Measurements from ENCODE around the gene VAV1.
"Not testable (repeated sequence)": the region's sequence is repeated elsewhere in the genome, so short reads cannot be mapped to it uniquely, and the experiment has no call there.

The VAV1 gene

GRCh38 chr19:6852001-6852400, 79.5 kb downstream of the VAV1 start:
- no peak for DNase-seq (ENCODE audit: low read depth)

DNA sequence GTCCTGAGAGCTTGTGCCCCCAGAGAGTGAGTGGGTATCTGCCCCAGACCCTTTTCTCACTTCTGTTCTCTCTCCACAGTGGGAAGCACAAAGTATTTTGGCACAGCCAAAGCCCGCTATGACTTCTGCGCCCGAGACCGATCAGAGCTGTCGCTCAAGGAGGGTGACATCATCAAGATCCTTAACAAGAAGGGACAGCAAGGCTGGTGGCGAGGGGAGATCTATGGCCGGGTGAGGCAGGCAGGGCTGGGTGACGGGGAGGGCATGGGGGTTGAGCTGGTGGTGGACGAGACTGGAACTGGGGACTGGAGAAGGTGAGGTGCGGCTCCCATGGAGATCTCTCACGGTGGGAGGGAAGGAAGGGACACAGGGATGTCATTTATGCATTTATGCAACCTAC, 81.4 kb downstream of the VAV1 start:
- DNase-seq (ENCODE audit: low read depth), result no peak

DNA sequence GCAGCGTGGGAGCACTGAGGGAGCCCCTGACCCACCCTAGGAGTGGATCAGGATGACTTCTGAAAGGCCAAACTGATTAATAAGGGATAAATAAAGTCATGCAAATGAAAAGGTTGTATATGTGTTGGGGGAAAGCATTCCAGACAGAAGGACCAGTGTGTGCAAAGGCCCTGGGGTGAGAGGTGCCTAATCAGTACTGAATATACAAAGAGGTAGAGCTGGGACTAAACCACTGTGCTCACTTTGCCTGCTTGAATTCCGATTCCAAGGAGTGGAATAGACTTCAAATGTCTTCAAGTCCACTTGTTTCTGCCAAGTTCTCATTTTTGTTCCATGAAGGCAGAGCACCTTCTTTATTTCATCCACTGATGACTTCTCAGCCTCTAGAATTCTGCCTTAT, 82.2 kb downstream of the VAV1 start:
- DNase-seq (ENCODE audit: low read depth), result no peak

GRCh38 chr19:6856749-6857372, 84.4 kb downstream of the VAV1 start:
- DNase-seq (ENCODE audit: low read depth), result no peak

DNA sequence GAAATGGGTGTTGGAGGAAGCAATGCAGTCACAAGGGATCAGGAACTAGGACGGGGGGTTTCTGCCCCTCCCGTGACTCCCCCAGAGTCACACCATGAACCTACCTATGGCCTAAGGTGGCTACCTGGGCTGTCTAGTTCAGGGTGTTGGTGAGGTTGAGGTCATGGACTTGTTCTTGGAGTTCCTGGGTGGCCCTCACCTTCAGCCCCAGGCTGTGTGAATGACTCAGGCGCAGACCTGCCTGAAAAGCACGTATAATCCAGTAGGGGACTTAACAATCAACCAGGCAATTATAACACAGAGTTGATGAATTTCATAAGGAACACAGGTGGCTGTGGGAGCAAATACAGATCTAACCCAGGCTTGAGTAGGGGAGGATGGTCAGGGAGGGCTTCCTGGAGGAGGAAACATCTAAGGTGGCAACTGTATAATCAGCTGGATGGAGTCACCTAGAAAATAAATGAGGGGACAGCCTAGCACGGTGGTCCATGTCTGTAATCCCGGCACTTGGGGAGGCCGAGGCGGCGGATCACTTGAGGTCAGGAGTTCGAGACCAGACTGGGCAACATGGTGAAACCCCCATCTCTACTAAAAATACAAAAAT, 89.3 kb downstream of the VAV1 start:
- DNase-seq (ENCODE audit: low read depth), result no peak

- DNase-seq (ENCODE audit: low read depth), result peak; percentile 83
These were observed 90.2 kb downstream of the VAV1 start for GRCh38 chr19:6862673-6863078.

DNA sequence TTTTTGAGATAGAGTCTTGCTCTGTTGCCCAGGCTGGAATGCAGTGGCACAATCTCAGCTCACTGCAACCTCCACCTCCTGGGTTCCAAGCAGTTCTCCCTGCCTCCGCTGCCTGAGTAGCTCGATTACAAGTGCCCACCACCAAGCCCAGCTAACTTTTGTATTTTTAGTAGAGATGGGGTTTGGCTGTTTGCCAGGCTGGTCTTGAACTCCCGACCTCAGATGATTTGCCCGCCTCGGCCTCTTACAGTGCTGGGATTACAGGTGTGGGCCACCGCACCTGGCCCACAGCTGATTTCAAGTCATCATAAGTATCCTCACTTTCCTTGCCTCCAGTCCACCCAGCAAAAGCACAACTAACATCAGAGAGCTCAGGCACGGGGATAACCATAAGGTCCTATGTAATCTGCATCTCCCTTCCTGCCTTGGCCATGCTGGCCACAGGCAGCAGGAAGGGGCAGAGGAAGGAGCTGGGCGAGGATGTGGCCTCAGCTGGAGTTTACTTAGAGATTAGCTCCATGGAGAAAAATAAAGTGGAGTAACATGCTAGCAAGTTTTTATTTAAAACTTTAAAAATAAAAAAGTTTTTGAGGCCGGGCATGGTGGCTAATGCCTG, 91.9 kb downstream of the VAV1 start:
- DNase-seq (ENCODE audit: low read depth), result no peak

GRCh38 chr19:6865849-6866248, 93.3 kb downstream of the VAV1 start:
- no peak for DNase-seq (ENCODE audit: low read depth)

DNA sequence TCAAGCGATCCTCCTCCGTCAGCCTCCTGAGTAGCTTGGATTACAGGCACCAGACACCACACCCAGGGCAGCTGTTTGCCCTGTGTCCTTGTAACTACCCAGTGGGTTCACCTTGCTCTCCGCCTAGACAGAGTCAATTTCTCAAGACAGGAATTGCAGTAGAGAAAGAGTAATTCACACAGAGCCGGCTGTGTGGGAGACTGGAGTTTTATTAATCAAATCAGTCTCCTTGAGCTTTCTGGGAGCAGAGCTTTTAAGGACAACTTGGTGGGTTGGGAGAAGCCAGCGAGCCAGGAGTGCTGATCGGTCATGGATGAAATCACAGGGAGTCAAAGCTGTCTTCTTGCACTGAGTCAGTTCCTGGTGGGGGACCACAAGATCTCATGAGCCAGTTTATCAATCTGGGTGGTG, 94.2 kb downstream of the VAV1 start:
- no peak for DNase-seq (ENCODE audit: low read depth)

DNA sequence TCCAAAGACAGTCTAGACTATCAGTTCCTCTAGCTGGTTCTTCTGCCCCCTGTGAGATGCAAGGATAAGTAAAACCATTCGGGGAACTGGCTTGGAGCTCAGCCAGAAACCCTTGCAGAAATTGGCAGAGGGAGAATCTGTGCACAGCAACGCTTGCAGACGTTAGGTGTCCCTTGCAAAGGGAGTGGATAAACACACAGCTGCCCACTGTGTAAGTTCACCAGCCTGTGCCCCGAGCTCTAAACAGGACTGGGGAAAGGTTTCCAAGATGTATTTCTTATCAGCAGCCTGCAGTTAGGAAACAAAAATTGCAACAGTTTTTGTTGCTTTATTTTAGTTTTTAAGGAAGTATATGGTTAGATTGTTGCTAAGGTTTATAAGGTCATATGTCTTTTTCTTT, 95.8 kb downstream of the VAV1 start:
- no peak for DNase-seq (ENCODE audit: low read depth)

- DNase-seq (ENCODE audit: low read depth), result not testable (repeated sequence)
These were observed 96.8 kb downstream of the VAV1 start for GRCh38 chr19:6869151-6869882.

DNA sequence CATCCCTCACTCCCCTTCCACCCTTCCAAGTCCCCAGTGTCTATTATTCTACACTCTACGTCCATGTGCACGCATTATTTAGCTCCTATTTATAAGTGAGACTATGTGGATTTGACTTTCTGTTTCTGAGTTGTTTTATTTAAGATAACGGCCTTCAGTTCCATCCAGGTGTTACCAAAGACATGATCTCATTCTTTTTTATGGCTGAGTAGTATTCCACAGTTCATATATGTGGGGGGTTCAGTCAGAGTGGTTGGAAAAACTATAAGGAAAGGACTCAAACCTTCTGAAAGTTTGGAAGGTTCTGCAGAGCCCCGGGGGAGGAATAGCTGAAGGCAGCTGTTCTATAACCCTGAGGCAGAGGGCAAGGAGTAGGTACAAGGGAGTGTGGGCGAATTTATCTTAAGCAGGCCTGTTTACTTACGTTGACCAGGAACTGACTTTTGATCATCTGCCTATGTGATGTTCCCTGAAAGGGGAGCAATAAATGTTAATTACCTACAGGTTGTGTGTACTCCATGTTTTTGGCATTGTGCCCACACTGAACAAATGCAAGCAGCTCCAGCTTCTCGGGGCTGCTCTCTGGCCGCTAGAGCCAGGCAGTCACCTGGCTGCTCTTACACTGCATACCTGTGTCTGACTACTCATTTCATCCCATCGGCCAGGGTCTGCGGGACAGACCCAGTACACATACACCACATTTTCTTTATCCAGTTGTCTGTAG, 101.4 kb downstream of the VAV1 start:
- no peak for DNase-seq (ENCODE audit: low read depth)

DNA sequence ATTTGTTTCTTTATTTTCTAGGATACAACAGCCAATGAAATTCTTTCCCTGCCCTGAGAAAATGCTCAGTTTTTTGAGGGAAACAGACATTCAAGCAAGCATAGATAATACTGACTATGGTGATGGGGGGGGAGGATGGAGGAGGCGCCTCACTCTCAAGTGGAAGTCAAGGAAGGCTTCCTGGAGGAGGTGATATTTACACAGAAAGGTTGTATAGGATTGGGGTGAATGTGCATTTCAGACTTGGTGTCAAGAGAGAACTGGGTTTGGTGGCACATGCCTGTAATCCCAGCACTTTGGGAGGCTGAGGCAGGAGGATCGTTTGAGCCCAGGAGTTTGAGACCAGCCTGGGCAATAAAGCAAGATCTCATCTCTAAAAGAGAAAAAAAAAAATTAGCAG, 102.7 kb downstream of the VAV1 start:
- DNase-seq (ENCODE audit: low read depth), result no peak

DNA sequence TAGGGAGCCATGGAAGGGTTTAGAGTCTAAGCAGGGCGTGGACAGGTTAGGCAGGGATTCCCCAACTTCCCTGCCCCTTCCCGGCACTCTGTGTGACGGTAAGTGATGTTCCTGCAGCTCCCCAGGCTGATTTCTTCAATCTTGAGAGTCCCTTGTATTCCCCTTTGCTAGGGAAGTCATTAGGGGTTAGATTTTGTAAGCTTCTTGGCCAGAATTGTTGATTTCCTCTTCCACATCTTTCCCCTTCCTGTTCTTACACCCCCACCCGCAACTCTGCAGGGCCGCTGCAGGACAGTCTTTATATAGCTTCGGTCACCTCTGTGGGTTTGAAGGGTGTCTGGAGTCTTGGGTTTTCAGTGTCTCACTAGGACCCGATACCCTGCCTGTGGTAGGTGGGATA, 104.2 kb downstream of the VAV1 start:
- no peak for DNase-seq (ENCODE audit: low read depth)

DNA sequence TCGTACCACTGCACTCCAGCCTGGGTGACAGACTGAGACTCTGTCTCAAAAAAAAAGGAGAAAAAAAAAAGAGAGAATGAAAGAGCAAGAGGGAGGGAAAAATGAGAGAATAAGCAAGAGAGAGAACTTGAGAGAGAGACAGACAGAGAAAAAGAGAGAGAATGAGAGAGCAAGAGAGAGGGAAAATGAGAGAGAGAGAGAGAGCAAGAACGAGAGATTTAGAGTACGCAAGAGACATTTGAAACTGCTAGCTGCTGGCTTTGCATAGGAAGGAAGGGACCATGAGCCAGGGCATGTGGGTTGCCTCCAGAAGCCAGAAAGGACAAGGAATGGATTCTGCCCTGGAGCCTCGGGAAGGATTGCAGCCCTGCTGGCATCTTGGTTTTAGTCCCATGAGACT, 105.3 kb downstream of the VAV1 start:
- DNase-seq (ENCODE audit: low read depth), result no peak

GRCh38 chr19:6886277-6886897, 113.9 kb downstream of the VAV1 start:
- DNase-seq (ENCODE audit: low read depth), result no peak

DNA sequence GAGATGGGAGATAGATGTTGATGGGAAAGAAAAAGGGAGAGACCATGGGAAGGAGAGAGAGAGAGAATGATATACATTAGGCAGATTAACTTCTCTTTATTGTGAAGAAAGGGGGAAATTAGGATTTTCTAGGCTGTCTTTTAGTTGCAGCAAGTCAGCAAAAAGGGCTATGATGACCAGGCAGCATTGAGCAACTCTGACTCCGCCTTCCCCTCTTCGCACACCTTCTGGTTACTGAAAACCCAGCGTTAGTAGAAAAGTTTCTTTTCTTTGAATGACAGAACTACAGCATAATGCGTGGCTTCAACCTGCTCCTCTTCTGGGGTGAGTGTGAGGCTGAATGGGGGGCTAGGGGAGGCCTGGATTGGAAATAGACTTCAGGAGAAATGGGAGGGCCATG, 114.8 kb downstream of the VAV1 start, which contains the start of gene ADGRE1:
ADGRE1 (plus strand) TSS at position 264 of the 400 bp plus-strand sequence; CDS start at position 294, 30 bp downstream.
- no peak for DNase-seq (ENCODE audit: low read depth)

GRCh38 chr19:6888967-6889366, 116.5 kb downstream of the VAV1 start:
- DNase-seq (ENCODE audit: low read depth), result no peak

GRCh38 chr19:6890401-6890913, 117.9 kb downstream of the VAV1 start:
- no peak for DNase-seq (ENCODE audit: low read depth)

DNA sequence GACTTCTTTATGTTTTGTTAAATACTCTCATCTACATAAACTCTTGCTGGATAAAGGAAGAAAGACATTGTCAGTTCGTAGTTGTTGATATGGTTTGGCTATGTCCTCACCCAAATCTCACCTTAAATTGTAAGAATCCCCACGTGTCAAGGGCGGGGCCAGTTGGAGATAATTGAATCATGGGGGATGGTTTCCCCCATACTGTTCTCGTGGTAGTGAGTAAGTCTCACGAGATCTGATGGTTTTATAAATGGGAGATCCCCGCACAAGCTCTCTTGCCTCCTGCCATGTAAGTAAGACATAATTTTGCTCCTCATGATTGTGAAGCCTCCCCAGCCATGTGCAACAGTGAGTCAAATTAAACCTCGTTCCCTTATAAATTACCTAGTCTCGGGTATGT, 118.4 kb downstream of the VAV1 start:
- no peak for DNase-seq (ENCODE audit: low read depth)

- DNase-seq (ENCODE audit: low read depth), result no peak
These were observed 119.4 kb downstream of the VAV1 start for GRCh38 chr19:6891761-6892385.
